ENCODE results near the gene RPL28.

Gene RPL28

GRCh38 chr19:55376241-55376933, 9.3 kb upstream of the RPL28 start, which contains the start of gene TMEM190:
TSS of gene TMEM190 (plus strand) at chr19:55376826. CDS start at chr19:55376854, 28 bp downstream.
- no peak within 1 kb of the TSS for H2BK120ac ChIP-seq (ENCODE audit: low read depth, low read length)
- no CpG with 5 or more reads among the region's 21 CpGs for WGBS (ENCODE audit: extremely low coverage, insufficient coverage, low lambda C conversion rate)
- H3K4ac ChIP-seq (ENCODE audit: low read depth, low read length), result no peak within 1 kb of the TSS
- H2BK5ac ChIP-seq (ENCODE audit: low read length), result no peak within 1 kb of the TSS
- H3K56ac ChIP-seq (ENCODE audit: low read length), result peak within 1 kb of the TSS; percentile 30
- peak within 1 kb of the TSS; percentile 38 for H3K9ac ChIP-seq (ENCODE audit: low read length)
- no peaks in the 10 kb centered on the region for H3K36me3 ChIP-seq (ENCODE audit: control insufficient read depth, insufficient read depth, low read length)
- no peaks in the 10 kb centered on the region for H3K79me1 ChIP-seq (ENCODE audit: low read length)
- H2BK15ac ChIP-seq (replicated peaks; ENCODE audit: low read depth), result no peak within 1 kb of the TSS
- no peaks in the 10 kb centered on the region for H3K79me2 ChIP-seq (ENCODE audit: control insufficient read depth, insufficient read depth, low read length)
- H3K27ac ChIP-seq (ENCODE audit: low read depth, low read length), result no peak within 1 kb of the TSS
- no peak within 1 kb of the TSS for H3K23ac ChIP-seq (ENCODE audit: low read length)
- H4K8ac ChIP-seq (ENCODE audit: low read depth, low read length), result no peak within 1 kb of the TSS
- no peak within 1 kb of the TSS for H4K5ac ChIP-seq (ENCODE audit: low read length)
- no peaks in the 10 kb centered on the region for H3K27me3 ChIP-seq (ENCODE audit: insufficient read depth, low read length, poor library complexity)
- no peak within 1 kb of the TSS for H3K4me2 ChIP-seq (ENCODE audit: low read length)
- peak; percentile 86 for DNase-seq
- peaks cover 5% of the 10 kb centered on the region for H3K4me1 ChIP-seq (ENCODE audit: control insufficient read depth, low read depth, low read length)
- H3K18ac ChIP-seq (ENCODE audit: low read length), result peak within 1 kb of the TSS; percentile 12
- no peak within 1 kb of the TSS for H3K4me3 ChIP-seq (ENCODE audit: low read length)
- no peak within 1 kb of the TSS for H2AK5ac ChIP-seq (ENCODE audit: low read length)

GRCh38 chr19:55377356-55378131, 8.2 kb upstream of the RPL28 start:
- no peak overlapping the region for H3K4me3 ChIP-seq (ENCODE audit: low read length)
- no peak for DNase-seq
- no peaks in the 10 kb centered on the region for H3K79me2 ChIP-seq (ENCODE audit: control insufficient read depth, insufficient read depth, low read length)
- H2AK5ac ChIP-seq (ENCODE audit: low read length), result no peak overlapping the region
- H3K9ac ChIP-seq (ENCODE audit: low read length), result peak overlapping the region; percentile 38
- H3K36me3 ChIP-seq (ENCODE audit: control insufficient read depth, insufficient read depth, low read length), result no peaks in the 10 kb centered on the region
- peaks cover 5% of the 10 kb centered on the region for H3K4me1 ChIP-seq (ENCODE audit: control insufficient read depth, low read depth, low read length)
- no peak overlapping the region for H2BK5ac ChIP-seq (ENCODE audit: low read length)
- H3K4ac ChIP-seq (ENCODE audit: low read depth, low read length), result no peak overlapping the region
- H3K4me2 ChIP-seq (ENCODE audit: low read length), result peak overlapping the region; percentile 7
- H3K27ac ChIP-seq (ENCODE audit: low read depth, low read length), result no peak overlapping the region
- no peak overlapping the region for H4K5ac ChIP-seq (ENCODE audit: low read length)
- H3K56ac ChIP-seq (ENCODE audit: low read length), result peak overlapping the region; percentile 50
- H3K18ac ChIP-seq (ENCODE audit: low read length), result peak overlapping the region; percentile 12
- WGBS (ENCODE audit: extremely low coverage, insufficient coverage, low lambda C conversion rate), result no CpG with 5 or more reads among the region's 43 CpGs
- no peak overlapping the region for H2BK120ac ChIP-seq (ENCODE audit: low read depth, low read length)
- no peak overlapping the region for H2BK15ac ChIP-seq (replicated peaks; ENCODE audit: low read depth)
- no peak overlapping the region for H3K23ac ChIP-seq (ENCODE audit: low read length)
- no peaks in the 10 kb centered on the region for H3K79me1 ChIP-seq (ENCODE audit: low read length)
- no peak overlapping the region for H4K8ac ChIP-seq (ENCODE audit: low read depth, low read length)
- no peaks in the 10 kb centered on the region for H3K27me3 ChIP-seq (ENCODE audit: insufficient read depth, low read length, poor library complexity)

GRCh38 chr19:55379174-55379573, 6.6 kb upstream of the RPL28 start:
- no peaks in the 10 kb centered on the region for H3K79me2 ChIP-seq (ENCODE audit: control insufficient read depth, insufficient read depth, low read length)

GRCh38 chr19:55382013-55382412, 3.7 kb upstream of the RPL28 start:
- Histone ChIP-seq H3K27me3 (ENCODE audit: insufficient read depth, low read length, poor library complexity) (no peaks in the 10 kb centered on the region), H2BK120ac (ENCODE audit: low read depth, low read length) (no peak overlapping the region), H3K9ac (ENCODE audit: low read length) (no peak overlapping the region), H3K56ac (ENCODE audit: low read length) (no peak overlapping the region), H3K27ac (ENCODE audit: low read depth, low read length) (no peak overlapping the region), H3K4me3 (ENCODE audit: low read length) (no peak overlapping the region), H3K23ac (ENCODE audit: low read length) (no peak overlapping the region), H4K5ac (ENCODE audit: low read length) (no peak overlapping the region), H3K79me1 (ENCODE audit: low read length) (peaks cover 6% of the 10 kb centered on the region), H3K4ac (ENCODE audit: low read depth, low read length) (no peak overlapping the region), H2BK5ac (ENCODE audit: low read length) (no peak overlapping the region), H2BK15ac (replicated peaks; ENCODE audit: low read depth) (no peak overlapping the region), H4K8ac (ENCODE audit: low read depth, low read length) (no peak overlapping the region), H3K18ac (ENCODE audit: low read length) (no peak overlapping the region), H3K4me1 (ENCODE audit: control insufficient read depth, low read depth, low read length) (peaks cover 6% of the 10 kb centered on the region), H3K36me3 (ENCODE audit: control insufficient read depth, insufficient read depth, low read length) (peaks cover 1% of the 10 kb centered on the region), H2AK5ac (ENCODE audit: low read length) (no peak overlapping the region), H3K4me2 (ENCODE audit: low read length) (no peak overlapping the region), H3K79me2 (ENCODE audit: control insufficient read depth, insufficient read depth, low read length) (peaks cover 12% of the 10 kb centered on the region)
- WGBS (ENCODE audit: extremely low coverage, insufficient coverage, low lambda C conversion rate), result 100% methylated on average over 3 of the region's 5 CpGs
- no peak for DNase-seq

More at GRCh38 chr19:55379174-55379573, 6.6 kb upstream of the RPL28 start:
- no peaks in the 10 kb centered on the region for H3K27me3 ChIP-seq (ENCODE audit: insufficient read depth, low read length, poor library complexity)
- H3K56ac ChIP-seq (ENCODE audit: low read length), result no peak overlapping the region
- H3K4me3 ChIP-seq (ENCODE audit: low read length), result no peak overlapping the region
- WGBS (ENCODE audit: extremely low coverage, insufficient coverage, low lambda C conversion rate), result no CpG with 5 or more reads among the region's 11 CpGs
- H3K23ac ChIP-seq (ENCODE audit: low read length), result no peak overlapping the region
- H2BK5ac ChIP-seq (ENCODE audit: low read length), result no peak overlapping the region
- no peaks in the 10 kb centered on the region for H3K79me1 ChIP-seq (ENCODE audit: low read length)
- H3K4me1 ChIP-seq (ENCODE audit: control insufficient read depth, low read depth, low read length), result peaks cover 5% of the 10 kb centered on the region
- no peak overlapping the region for H4K8ac ChIP-seq (ENCODE audit: low read depth, low read length)
- H2AK5ac ChIP-seq (ENCODE audit: low read length), result no peak overlapping the region
- H3K4ac ChIP-seq (ENCODE audit: low read depth, low read length), result no peak overlapping the region
- no peak overlapping the region for H4K5ac ChIP-seq (ENCODE audit: low read length)
- no peak overlapping the region for H3K9ac ChIP-seq (ENCODE audit: low read length)
- H2BK120ac ChIP-seq (ENCODE audit: low read depth, low read length), result no peak overlapping the region
- no peaks in the 10 kb centered on the region for H3K36me3 ChIP-seq (ENCODE audit: control insufficient read depth, insufficient read depth, low read length)
- H3K4me2 ChIP-seq (ENCODE audit: low read length), result no peak overlapping the region
- H2BK15ac ChIP-seq (replicated peaks; ENCODE audit: low read depth), result no peak overlapping the region
- no peak overlapping the region for H3K27ac ChIP-seq (ENCODE audit: low read depth, low read length)
- no peak for DNase-seq
- H3K18ac ChIP-seq (ENCODE audit: low read length), result no peak overlapping the region

- Histone ChIP-seq H3K79me2 (ENCODE audit: control insufficient read depth, insufficient read depth, low read length) (peaks cover 18% of the 10 kb centered on the region), H3K79me1 (ENCODE audit: low read length) (peaks cover 12% of the 10 kb centered on the region), H3K56ac (ENCODE audit: low read length) (no peak overlapping the region), H3K27me3 (ENCODE audit: insufficient read depth, low read length, poor library complexity) (no peaks in the 10 kb centered on the region), H3K27ac (ENCODE audit: low read depth, low read length) (no peak overlapping the region), H3K4ac (ENCODE audit: low read depth, low read length) (no peak overlapping the region), H3K23ac (ENCODE audit: low read length) (no peak overlapping the region), H3K4me2 (ENCODE audit: low read length) (no peak overlapping the region), H3K4me1 (ENCODE audit: control insufficient read depth, low read depth, low read length) (peaks cover 9% of the 10 kb centered on the region), H3K36me3 (ENCODE audit: control insufficient read depth, insufficient read depth, low read length) (peaks cover 6% of the 10 kb centered on the region), H3K9ac (ENCODE audit: low read length) (no peak overlapping the region), H3K4me3 (ENCODE audit: low read length) (no peak overlapping the region), H2BK5ac (ENCODE audit: low read length) (no peak overlapping the region), H3K18ac (ENCODE audit: low read length) (no peak overlapping the region), H2BK15ac (replicated peaks; ENCODE audit: low read depth) (no peak overlapping the region), H4K5ac (ENCODE audit: low read length) (no peak overlapping the region), H4K8ac (ENCODE audit: low read depth, low read length) (no peak overlapping the region), H2BK120ac (ENCODE audit: low read depth, low read length) (no peak overlapping the region), H2AK5ac (ENCODE audit: low read length) (no peak overlapping the region)
- WGBS (ENCODE audit: extremely low coverage, insufficient coverage, low lambda C conversion rate), result no CpG with 5 or more reads among the region's 3 CpGs
- DNase-seq, result no peak
These were observed 3.1 kb upstream of the RPL28 start for GRCh38 chr19:55382522-55383054.
